ENCODE measurements around the gene CDYL. TPM values are rescaled to one million over a fixed set of nuclear protein-coding genes. Genes with fewer than 3 reads are reported as not detected.

CDYL gene
- total RNA-seq, 4 donors from 2014 or later = 41.9 to 52.3 (median 45.7) TPM

GRCh38 chr6:4950836-4951533 lies 174.8 kb downstream of the CDYL start:
- DNase-seq (ENCODE audit: extremely low spot score) = no peak
- Histone ChIP-seq H3K4me3 (no peak overlapping the region), H3K36me3 (peaks cover 7 to 93% (median 66%) of the 10 kb centered on the region in 4 donors), H3K27me3 (no peaks in the 10 kb centered on the region), H3K27ac (replicated peaks in 1 of 4) (no peak overlapping the region), H3K9me3 (no peaks in the 10 kb centered on the region), H3K4me1 (no peaks in the 10 kb centered on the region)
- intact Hi-C loops (cut with DNase I) = no loop called here
- WGBS = 89% methylated on average over 14 of the region's 14 CpGs
- no peak for TF ChIP-seq POLR2AphosphoS5 (IDR thresholded peaks at IDR 0.05)
- no peak for TF ChIP-seq POLR2A (IDR thresholded peaks at IDR 0.05; ENCODE audit: low read depth)
- TF ChIP-seq CTCF (IDR thresholded peaks at IDR 0.05) = no peak
- no peak for TF ChIP-seq EP300 (IDR thresholded peaks at IDR 0.05)

GRCh38 chr6:4953440-4953839 lies 177.2 kb downstream of the CDYL start:
- no peak overlapping the region for H3K27ac ChIP-seq (replicated peaks in 1 of 4)
- H3K9me3 ChIP-seq = no peaks in the 10 kb centered on the region
- H3K36me3 ChIP-seq = peaks cover 7 to 71% (median 54%) of the 10 kb centered on the region in 4 donors
- H3K4me1 ChIP-seq = no peaks in the 10 kb centered on the region
- DNase-seq (ENCODE audit: extremely low spot score) = no peak
- TF ChIP-seq POLR2A (IDR thresholded peaks at IDR 0.05; ENCODE audit: low read depth) (no peak), POLR2AphosphoS5 (IDR thresholded peaks at IDR 0.05) (no peak), EP300 (IDR thresholded peaks at IDR 0.05) (no peak), CTCF (IDR thresholded peaks at IDR 0.05) (no peak)
- H3K4me3 ChIP-seq = no peak overlapping the region
- no peaks in the 10 kb centered on the region for H3K27me3 ChIP-seq
- 91% methylated on average over 6 of the region's 12 CpGs for WGBS
- intact Hi-C loops (cut with DNase I) = no loop called here

DNA sequence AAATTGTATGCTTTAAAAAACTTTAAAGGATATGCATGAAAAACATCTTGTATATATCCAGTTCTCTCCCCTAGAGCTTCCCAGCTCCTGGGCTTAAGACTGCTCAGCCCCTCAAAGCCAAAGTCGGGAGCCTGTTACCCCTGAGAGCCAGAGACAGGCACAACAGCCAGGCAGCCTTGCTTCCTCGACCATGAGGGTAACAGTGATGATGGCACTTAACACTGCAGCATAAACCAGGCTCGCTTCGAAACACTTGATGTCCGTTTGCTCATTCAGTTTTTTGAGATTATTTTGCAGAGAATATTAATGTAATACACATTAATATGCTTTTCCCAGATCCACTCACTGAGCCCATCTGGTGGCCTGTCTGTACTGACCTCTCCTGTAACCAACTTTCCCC lies 180.4 kb downstream of the CDYL start:
- H3K27me3 ChIP-seq = no peaks in the 10 kb centered on the region
- no peak overlapping the region for H3K4me3 ChIP-seq
- DNase-seq (ENCODE audit: extremely low spot score) = no peak
- H3K4me1 ChIP-seq = no peaks in the 10 kb centered on the region
- peaks cover 0 to 45% (median 33%) of the 10 kb centered on the region in 4 donors for H3K36me3 ChIP-seq
- no peaks in the 10 kb centered on the region for H3K9me3 ChIP-seq
- intact Hi-C loops (cut with DNase I) = no loop called here
- WGBS = 86% methylated on average over 5 of the region's 5 CpGs
- H3K27ac ChIP-seq (replicated peaks in 1 of 4) = no peak overlapping the region
- TF ChIP-seq EP300 (IDR thresholded peaks at IDR 0.05) (no peak), POLR2AphosphoS5 (IDR thresholded peaks at IDR 0.05) (no peak), CTCF (IDR thresholded peaks at IDR 0.05) (no peak), POLR2A (IDR thresholded peaks at IDR 0.05; ENCODE audit: low read depth) (no peak)

DNA sequence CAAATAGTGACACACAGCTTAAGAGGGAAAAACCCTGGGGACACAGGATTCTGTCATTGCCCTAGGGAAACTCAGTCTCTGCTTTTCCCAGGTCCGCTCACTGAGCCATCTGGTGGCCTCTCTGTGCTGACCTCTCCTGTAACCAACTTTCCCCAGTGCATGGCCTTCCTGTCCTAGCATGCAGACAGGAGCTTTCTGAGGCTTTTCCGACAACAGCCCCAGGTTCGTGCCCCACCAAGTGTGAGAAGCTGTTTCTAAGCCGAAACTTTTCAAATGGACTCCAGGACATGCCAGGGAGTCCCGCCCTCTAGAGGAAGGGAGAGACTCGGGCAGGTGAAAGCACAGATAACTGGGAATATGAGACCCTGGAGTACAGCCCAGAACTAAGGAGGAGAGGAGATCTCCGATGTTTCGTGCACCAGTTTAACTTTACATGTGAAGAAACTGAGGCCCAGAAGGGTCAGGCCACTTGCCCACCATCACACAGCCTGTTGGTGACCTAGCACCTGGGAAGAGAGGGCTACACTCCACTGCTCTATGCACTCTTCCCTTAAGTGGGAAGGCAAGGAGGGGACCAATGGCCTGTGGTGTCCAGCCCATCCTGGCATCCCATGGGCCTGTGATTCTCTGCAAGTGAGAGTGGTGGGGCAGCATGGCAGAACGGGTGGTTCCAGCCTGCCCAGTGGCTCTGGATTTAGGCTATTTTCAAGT lies 181.5 kb downstream of the CDYL start:
- no peak for TF ChIP-seq POLR2AphosphoS5 (IDR thresholded peaks at IDR 0.05)
- no peak for TF ChIP-seq POLR2A (IDR thresholded peaks at IDR 0.05; ENCODE audit: low read depth)
- TF ChIP-seq CTCF (IDR thresholded peaks at IDR 0.05) = peak in 1 of 3 experiments; percentile 20
- TF ChIP-seq EP300 (IDR thresholded peaks at IDR 0.05) = no peak
- no peaks in the 10 kb centered on the region for H3K27me3 ChIP-seq

More for the DNA sequence above, 181.5 kb downstream of the CDYL start:
- H3K36me3 ChIP-seq = peaks cover 0 to 35% (median 23%) of the 10 kb centered on the region in 4 donors
- DNase-seq (ENCODE audit: extremely low spot score) = no peak
- H3K4me1 ChIP-seq = no peaks in the 10 kb centered on the region
- no peak overlapping the region for H3K4me3 ChIP-seq
- intact Hi-C loops (cut with DNase I) = no loop called here
- H3K27ac ChIP-seq (replicated peaks in 1 of 4) = no peak overlapping the region
- WGBS = 67% methylated on average over 9 of the region's 9 CpGs
- H3K9me3 ChIP-seq = no peaks in the 10 kb centered on the region
